ENCODE measurements around the gene HIRIP3. TPM values are rescaled to one million over a fixed set of nuclear protein-coding genes. Genes with fewer than 3 reads are reported as not detected.

The HIRIP3 gene
- total and polyA plus RNA-seq, 2 of the 13 experiments (the other 11 are each of a cell fraction or from before 2014, with no cell fraction given), result 12.6 to 17.2 TPM

- TF ChIP-seq ZNF407 (CRISPR knock-in tag; IDR thresholded peaks at IDR 0.05; ENCODE audit: not compliant biosample characterization) (no peak), SPEN (CRISPR knock-in tag; IDR thresholded peaks at IDR 0.05; ENCODE audit: low read depth) (no peak), SP1 (IDR thresholded peaks at IDR 0.05) (no peak), SP1 (CRISPR knock-in tag; IDR thresholded peaks at IDR 0.05) (no peak), KLF12 (CRISPR knock-in tag; IDR thresholded peaks at IDR 0.05; ENCODE audit: borderline replicate concordance) (0 out of 2 replicates have a peak, but pooled peaks have one; percentile 57), ZNF362 (CRISPR knock-in tag; IDR thresholded peaks at IDR 0.05; ENCODE audit: borderline replicate concordance) (no peak), ELF3 (CRISPR knock-in tag; IDR thresholded peaks at IDR 0.05) (no peak), ZBTB4 (CRISPR knock-in tag; IDR thresholded peaks at IDR 0.05; ENCODE audit: borderline replicate concordance) (no peak), HNRNPL (IDR thresholded peaks at IDR 0.05; ENCODE audit: low read depth, low read length) (peak; percentile 83), ZNF263 (CRISPR knock-in tag; IDR thresholded peaks at IDR 0.05) (0 out of 2 replicates have a peak, but pooled peaks have one; percentile 27)
- TF ChIP-seq, protein P1, sequence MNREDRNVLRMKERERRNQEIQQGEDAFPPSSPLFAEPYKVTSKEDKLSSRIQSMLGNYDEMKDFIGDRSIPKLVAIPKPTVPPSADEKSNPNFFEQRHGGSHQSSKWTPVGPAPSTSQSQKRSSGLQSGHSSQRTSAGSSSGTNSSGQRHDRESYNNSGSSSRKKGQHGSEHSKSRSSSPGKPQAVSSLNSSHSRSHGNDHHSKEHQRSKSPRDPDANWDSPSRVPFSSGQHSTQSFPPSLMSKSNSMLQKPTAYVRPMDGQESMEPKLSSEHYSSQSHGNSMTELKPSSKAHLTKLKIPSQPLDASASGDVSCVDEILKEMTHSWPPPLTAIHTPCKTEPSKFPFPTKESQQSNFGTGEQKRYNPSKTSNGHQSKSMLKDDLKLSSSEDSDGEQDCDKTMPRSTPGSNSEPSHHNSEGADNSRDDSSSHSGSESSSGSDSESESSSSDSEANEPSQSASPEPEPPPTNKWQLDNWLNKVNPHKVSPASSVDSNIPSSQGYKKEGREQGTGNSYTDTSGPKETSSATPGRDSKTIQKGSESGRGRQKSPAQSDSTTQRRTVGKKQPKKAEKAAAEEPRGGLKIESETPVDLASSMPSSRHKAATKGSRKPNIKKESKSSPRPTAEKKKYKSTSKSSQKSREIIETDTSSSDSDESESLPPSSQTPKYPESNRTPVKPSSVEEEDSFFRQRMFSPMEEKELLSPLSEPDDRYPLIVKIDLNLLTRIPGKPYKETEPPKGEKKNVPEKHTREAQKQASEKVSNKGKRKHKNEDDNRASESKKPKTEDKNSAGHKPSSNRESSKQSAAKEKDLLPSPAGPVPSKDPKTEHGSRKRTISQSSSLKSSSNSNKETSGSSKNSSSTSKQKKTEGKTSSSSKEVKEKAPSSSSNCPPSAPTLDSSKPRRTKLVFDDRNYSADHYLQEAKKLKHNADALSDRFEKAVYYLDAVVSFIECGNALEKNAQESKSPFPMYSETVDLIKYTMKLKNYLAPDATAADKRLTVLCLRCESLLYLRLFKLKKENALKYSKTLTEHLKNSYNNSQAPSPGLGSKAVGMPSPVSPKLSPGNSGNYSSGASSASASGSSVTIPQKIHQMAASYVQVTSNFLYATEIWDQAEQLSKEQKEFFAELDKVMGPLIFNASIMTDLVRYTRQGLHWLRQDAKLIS (CRISPR knock-in tag; IDR thresholded peaks at IDR 0.05), result no peak
These were observed 10.1 kb upstream of the HIRIP3 start (continued) for GRCh38 chr16:30005341-30006094.

Measured in HepG2 (cell line).